HCT116 (cell line): ENCODE results near the gene CALD1.

ENCODE experiments used
- CEBPB ChIP-seq: IDR thresholded peaks from 2 replicates; pipeline ENCODE4 v1.6.1; 2012; ENCODE audit warnings: low read depth
- EZH2phosphoT487 ChIP-seq: fragments of 200-600 bp; IDR thresholded peaks from 2 replicates; pipeline ENCODE4 v1.6.1; 2018; ENCODE audit warnings: antibody characterized with exemption, borderline replicate concordance
- FOSL1 ChIP-seq: IDR thresholded peaks from 2 replicates; pipeline ENCODE4 v1.6.1; 2012; ENCODE audit warnings: low read depth
- POLR2AphosphoS5 ChIP-seq: IDR thresholded peaks from 2 replicates; pipeline ENCODE4 v1.6.1; 2011; ENCODE audit warnings: mild to moderate bottlenecking, low read depth, low read length, moderate library complexity
- TF ChIP-seq, protein P1 (sequence below): IDR thresholded peaks from 2 replicates; pipeline ENCODE4 v1.6.1; 2012
- TF ChIP-seq, protein P2 (sequence below): IDR thresholded peaks from 2 replicates; pipeline ENCODE4 v1.6.1; 2011; ENCODE audit warnings: mild to moderate bottlenecking, low read length, moderate library complexity; ENCODE audit not compliant: insufficient replicate concordance; ENCODE audit errors: extremely low read depth
- TF ChIP-seq, protein P3 (sequence below), 3 experiments: fragments of 200-600 bp in 1 of 3; sonication (generic) in 1 of 3; IDR thresholded peaks in 2 of 3; conservative IDR thresholded peaks in 1 of 3; 2 replicates each; pipeline ENCODE4 v1.5.1; 2012 to 2017; ENCODE audit warnings: low read depth in 2 of 3, low read length in 2 of 3, antibody characterized with exemption in 1 of 3, borderline replicate concordance in 1 of 3, control low read depth in 1 of 3, mild to moderate bottlenecking in 1 of 3, mixed read lengths in 1 of 3, mixed run types in 1 of 3, moderate library complexity in 1 of 3; ENCODE audit not compliant: insufficient read depth in 1 of 3

DNA sequence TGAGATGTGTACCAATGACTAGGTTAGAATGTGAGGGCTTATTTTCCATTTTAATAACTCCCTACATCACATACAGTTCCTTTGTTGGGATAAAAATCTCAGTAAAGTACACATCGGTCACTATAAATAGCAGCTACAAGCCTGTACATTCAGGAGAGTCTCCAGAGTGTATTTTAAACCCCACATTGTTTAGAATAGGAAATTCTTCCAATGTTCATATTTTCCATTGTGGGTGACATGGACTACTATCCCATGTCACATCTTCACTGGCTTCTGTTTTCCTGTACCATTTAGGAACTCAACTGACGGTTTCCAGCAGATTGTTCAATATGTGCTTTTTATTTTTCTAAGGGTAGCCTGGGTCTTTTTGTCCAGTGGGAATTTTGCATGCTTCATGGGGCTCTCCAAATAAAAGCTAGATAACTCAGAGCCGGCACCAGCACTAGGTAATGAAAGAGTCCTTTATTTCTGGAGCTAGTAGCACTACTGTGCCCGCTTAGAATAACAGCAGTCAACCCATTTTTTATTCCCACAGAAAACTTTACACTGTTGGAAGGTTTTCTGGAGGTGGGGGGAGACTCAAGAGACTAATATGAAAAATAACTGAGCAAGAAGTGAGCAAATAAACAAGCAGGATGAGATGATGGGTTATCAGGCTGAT lies 100.5 kb downstream of the CALD1 start:
- TF ChIP-seq, protein P1, sequence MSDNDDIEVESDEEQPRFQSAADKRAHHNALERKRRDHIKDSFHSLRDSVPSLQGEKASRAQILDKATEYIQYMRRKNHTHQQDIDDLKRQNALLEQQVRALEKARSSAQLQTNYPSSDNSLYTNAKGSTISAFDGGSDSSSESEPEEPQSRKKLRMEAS: no peak
- TF ChIP-seq, protein P2, sequence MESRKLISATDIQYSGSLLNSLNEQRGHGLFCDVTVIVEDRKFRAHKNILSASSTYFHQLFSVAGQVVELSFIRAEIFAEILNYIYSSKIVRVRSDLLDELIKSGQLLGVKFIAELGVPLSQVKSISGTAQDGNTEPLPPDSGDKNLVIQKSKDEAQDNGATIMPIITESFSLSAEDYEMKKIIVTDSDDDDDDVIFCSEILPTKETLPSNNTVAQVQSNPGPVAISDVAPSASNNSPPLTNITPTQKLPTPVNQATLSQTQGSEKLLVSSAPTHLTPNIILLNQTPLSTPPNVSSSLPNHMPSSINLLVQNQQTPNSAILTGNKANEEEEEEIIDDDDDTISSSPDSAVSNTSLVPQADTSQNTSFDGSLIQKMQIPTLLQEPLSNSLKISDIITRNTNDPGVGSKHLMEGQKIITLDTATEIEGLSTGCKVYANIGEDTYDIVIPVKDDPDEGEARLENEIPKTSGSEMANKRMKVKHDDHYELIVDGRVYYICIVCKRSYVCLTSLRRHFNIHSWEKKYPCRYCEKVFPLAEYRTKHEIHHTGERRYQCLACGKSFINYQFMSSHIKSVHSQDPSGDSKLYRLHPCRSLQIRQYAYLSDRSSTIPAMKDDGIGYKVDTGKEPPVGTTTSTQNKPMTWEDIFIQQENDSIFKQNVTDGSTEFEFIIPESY: no peak
- TF ChIP-seq, protein P3, sequence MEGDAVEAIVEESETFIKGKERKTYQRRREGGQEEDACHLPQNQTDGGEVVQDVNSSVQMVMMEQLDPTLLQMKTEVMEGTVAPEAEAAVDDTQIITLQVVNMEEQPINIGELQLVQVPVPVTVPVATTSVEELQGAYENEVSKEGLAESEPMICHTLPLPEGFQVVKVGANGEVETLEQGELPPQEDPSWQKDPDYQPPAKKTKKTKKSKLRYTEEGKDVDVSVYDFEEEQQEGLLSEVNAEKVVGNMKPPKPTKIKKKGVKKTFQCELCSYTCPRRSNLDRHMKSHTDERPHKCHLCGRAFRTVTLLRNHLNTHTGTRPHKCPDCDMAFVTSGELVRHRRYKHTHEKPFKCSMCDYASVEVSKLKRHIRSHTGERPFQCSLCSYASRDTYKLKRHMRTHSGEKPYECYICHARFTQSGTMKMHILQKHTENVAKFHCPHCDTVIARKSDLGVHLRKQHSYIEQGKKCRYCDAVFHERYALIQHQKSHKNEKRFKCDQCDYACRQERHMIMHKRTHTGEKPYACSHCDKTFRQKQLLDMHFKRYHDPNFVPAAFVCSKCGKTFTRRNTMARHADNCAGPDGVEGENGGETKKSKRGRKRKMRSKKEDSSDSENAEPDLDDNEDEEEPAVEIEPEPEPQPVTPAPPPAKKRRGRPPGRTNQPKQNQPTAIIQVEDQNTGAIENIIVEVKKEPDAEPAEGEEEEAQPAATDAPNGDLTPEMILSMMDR (IDR thresholded peaks at IDR 0.05 in 2 of 3, conservative IDR thresholded peaks at IDR 0.05 in 1 of 3; ENCODE audit: borderline replicate concordance in 1 of 3, insufficient read depth in 1 of 3, low read depth in 2 of 3, low read length in 2 of 3): no peak
- no peak for TF ChIP-seq CEBPB
- TF ChIP-seq EZH2phosphoT487: no peak
- no peak for TF ChIP-seq POLR2AphosphoS5
- no peak for TF ChIP-seq FOSL1
